Motor neuron (in vitro differentiated cells): ENCODE data around the gene GTF2H4. TPM values are rescaled to one million over a fixed set of nuclear protein-coding genes. Genes with fewer than 3 reads are reported as not detected.
A peak's percentile ranks its signal among the peaks of the same experiment; 100 is the strongest.

Experiments
- ATAC-seq, 8 experiments: fragments of 200-7000 bp; cut with Tn5 transposase; replicated peaks in 6 of 8; 2 replicates each; pipeline ENCODE4 v1.8.0; 2021; ENCODE audit warnings: mild to moderate bottlenecking in 8 of 8, moderate library complexity in 8 of 8
- H3K27ac ChIP-seq, 2 donors: fragments of 250-450 bp; sonication (Bioruptor Pico); 2 replicates each; pipeline ENCODE4 v1.9.0; 2021; ENCODE audit warnings: antibody characterized with exemption in 2 of 2, mild to moderate bottlenecking in 2 of 2, moderate library complexity in 1 of 2
- H3K4me1 ChIP-seq, 2 donors: fragments of 250-450 bp; sonication (Bioruptor Pico); replicated peaks in 1 of 2; 2 replicates each; pipeline ENCODE4 v1.6.1; 2021; ENCODE audit warnings: antibody characterized with exemption in 2 of 2, mild to moderate bottlenecking in 2 of 2, moderate library complexity in 1 of 2
- H3K4me3 ChIP-seq, 5 donors: fragments of 250-450 bp; sonication (Bioruptor Pico); 2 replicates each; pipeline ENCODE4 v1.9.0; 2021; ENCODE audit warnings: antibody characterized with exemption in 5 of 5, mild to moderate bottlenecking in 5 of 5, moderate library complexity in 4 of 5
- WGBS, 10 experiments: fragments of 450-650 bp; shearing (Covaris generic); methylation state at CpG; one replicate each; pipeline ENCODE4 v1.0.0; 2022; 5-methylcytosine and 5-hydroxymethylcytosine counted together
- in situ Hi-C, 9 experiments: fragments of 400-800 bp; cut with MboI; loops; one replicate each; pipeline ENCODE4 v1.15.0; 2021; ENCODE audit warnings: low sequenced_read_pairs in 9 of 9, low pct_unique_long_range_greater_than_20kb in 2 of 9; ENCODE audit not compliant: unreplicated experiment in 9 of 9
- total RNA-seq, 8 experiments: library from RNA; unstranded; fragments of 300-600 nt; gene quantifications; 2 replicates each; pipeline versions ENCODE4 v1.2.3 to v1.2.4, GENCODE V29; 2022

The GTF2H4 gene
- total RNA-seq, 8 experiments from 2014 or later, result 18.2 to 46.3 (median 28.5) TPM

DNA sequence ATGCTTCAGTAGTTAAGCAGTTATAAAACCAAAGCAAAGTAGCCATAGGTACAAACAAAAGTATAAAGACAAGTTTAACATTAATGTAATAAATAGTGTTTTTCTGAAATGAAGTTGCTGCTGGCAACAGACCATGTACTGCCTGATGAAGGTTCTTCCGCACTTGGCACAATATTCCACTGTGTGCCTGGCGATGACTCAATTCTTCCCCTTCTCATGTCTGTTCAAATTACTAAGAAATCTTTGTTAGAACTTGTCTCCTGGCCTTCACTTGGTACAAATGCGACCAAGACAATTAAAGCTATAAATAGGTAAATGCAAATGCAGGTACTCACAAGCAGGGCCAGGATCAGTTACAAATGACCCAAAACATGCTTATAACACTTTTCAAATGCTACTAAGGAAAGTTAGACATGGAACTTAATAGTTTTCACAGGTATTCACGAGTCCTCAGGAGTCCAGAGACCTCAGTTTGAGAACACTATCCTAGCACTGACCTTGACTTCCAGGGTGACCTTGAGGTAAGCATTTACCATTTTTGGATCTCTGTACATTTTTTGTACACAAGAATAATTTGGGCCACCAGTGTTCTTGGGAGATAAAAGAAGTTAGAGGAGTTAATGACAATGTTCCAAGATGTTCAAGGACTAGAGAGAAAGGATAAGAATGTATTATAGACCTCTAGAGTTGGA lies 31.8 kb upstream of the GTF2H4 start:
- Histone ChIP-seq H3K27ac (no peak overlapping the region), H3K4me1 (peaks cover 17 to 22% of the 10 kb centered on the region in 2 donors), H3K4me3 (no peak overlapping the region)
- ATAC-seq, result no peak
- in situ Hi-C loops, result loop anchor here in 2 of 9 experiments (10.0 kb wide), 1 partner anchor 51 kb away; no protein-coding TSS in a partner anchor
- 39 to 100% (median 81%) methylated on average over 1 to 4 of the region's 4 CpGs for WGBS, 10 experiments

DNA sequence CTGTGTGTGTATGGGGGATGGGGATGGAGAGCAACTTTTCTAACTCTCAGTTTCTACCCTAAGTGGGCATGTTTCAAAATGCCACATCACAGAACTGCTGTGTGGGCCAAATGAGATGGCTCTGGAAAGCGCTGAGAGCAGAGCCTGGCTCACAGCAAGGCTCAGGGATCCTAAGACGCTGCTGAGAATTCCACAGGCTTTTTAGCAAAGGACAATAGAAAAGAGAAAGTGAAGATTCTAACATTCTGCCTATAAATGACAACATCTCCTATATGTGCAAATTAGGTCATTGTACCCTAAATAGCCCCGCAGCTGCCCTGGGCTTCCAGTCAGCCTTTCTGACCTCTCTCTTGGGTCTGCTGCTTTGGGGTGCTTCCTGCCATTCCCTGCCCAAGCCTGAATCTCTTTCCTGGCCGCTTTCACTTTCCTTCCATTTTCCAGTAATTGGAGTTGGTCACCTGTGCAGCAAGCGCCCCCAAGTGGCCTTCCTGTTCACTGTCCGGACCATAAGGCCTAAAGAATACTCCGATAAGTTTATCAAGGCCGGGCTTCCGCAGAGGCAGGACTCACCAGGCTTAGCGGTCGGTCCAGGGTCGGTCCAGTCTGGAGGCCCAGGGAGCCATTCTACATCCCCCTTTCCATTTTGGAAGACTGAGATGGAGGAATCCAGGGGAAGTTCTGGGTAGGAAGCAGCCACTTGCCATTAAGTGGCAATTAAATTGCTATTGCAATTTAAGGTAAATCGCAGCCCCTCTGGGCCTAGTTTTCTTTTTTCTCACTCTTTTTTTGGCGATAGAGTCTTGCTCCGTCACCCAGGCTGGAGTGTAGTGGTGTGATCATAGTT lies 30.4 kb upstream of the GTF2H4 start:
- WGBS, 10 experiments, result 0 to 76% (median 12%) methylated on average over 2 to 11 of the region's 15 CpGs; no CpG with 5 or more reads in 1 of the 10 experiments
- ATAC-seq, result peak; percentile 24 to 92 (median 38)
- Histone ChIP-seq H3K27ac (peak overlapping the region in 1 of 2 donors; percentile 47), H3K4me3 (peak overlapping the region in 2 of 5 donors; percentile 6 to 26), H3K4me1 (peaks cover 22% of the 10 kb centered on the region in 2 donors)
- in situ Hi-C loops, result loop anchor here in 2 of 9 experiments (10.0 kb wide), 1 partner anchor 53 kb away; no protein-coding TSS in a partner anchor

DNA sequence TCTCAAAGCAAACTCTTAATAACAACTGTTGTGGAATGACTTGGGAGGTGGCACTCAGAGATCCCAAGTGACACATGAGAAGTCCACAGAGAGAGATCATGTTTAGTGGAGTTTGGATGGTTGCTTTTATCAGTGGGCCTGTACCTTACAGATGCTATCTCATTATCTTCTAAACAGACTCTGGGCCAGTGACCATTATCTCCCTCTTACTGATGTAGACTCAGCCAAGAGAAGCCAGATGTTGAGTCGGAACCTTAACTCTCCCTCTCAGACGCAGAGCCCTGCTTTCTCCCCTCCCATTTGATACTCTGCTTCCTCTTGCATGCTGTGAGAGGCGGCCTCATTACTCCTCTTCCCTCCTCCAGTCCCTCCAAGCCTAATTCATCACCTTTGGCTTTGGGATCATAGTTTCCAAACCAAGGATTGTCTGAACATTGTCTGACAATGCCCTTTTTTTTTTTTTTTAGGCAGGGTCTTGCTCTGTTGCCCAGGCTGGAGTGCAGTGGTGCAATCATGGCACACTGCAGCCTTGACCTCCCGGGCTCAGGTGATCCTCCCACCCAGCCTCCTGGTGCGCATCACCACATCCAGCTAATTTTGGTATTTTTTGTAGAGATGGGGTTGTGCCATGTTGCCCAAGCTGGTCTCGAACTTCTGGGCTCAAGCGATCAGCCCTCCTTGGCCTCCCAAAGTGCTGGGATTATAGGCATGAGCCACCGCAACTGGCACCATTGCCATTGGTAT lies 28.2 kb upstream of the GTF2H4 start:
- ATAC-seq, result no peak
- H3K4me3 ChIP-seq, result peak overlapping the region in 3 of 5 donors; percentile 54 to 87 (median 62)
- H3K27ac ChIP-seq, result peak overlapping the region; percentile 92 to 98
- in situ Hi-C loops, result loop anchor here in 2 of 9 experiments (10.0 kb wide), 1 partner anchor 55 kb away; no protein-coding TSS in a partner anchor
- WGBS, 10 experiments, result 51 to 100% (median 86%) methylated on average over 2 to 6 of the region's 8 CpGs; no CpG with 5 or more reads in 2 of the 10 experiments
- H3K4me1 ChIP-seq, result peaks cover 22% of the 10 kb centered on the region in 2 donors

DNA sequence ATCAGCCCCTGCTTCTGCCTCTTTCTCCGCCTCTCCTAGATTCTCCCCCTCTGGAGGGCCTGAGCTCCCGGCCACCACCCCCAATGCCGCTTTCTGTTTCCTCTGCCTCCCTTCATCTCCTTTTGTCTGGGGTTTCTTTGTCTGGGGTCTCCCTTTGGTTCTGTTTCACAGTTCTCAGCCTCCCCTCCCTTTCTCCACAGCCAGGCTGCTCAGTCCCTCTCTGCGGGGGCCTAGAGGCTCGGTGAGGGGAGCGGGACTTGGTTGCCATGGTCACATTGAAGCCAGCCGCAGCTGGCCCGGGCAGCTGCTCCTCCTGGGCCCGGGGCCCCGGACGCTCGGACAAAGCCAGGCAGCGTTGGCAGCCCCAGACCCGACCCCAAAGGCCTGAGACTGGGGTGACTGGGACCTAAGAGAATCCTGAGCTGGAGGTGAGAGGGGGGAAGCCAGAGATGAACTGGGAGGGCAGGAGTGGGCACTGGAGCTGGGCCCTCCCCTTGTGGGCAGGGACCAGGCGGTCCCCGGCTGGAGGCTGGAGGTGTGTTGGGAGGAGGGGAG lies 27.2 kb upstream of the GTF2H4 start:
- peak in 5 of 8 experiments; percentile 58 to 68 (median 64) for ATAC-seq
- in situ Hi-C loops, result no loop called here
- H3K4me1 ChIP-seq, result peaks cover 22 to 26% of the 10 kb centered on the region in 2 donors
- WGBS, 10 experiments, result 0 to 90% (median 0%) methylated on average over 1 to 3 of the region's 16 CpGs; no CpG with 5 or more reads in 3 of the 10 experiments
- peak overlapping the region; percentile 54 to 87 (median 65) for H3K4me3 ChIP-seq
- peak overlapping the region; percentile 92 to 98 for H3K27ac ChIP-seq

DNA sequence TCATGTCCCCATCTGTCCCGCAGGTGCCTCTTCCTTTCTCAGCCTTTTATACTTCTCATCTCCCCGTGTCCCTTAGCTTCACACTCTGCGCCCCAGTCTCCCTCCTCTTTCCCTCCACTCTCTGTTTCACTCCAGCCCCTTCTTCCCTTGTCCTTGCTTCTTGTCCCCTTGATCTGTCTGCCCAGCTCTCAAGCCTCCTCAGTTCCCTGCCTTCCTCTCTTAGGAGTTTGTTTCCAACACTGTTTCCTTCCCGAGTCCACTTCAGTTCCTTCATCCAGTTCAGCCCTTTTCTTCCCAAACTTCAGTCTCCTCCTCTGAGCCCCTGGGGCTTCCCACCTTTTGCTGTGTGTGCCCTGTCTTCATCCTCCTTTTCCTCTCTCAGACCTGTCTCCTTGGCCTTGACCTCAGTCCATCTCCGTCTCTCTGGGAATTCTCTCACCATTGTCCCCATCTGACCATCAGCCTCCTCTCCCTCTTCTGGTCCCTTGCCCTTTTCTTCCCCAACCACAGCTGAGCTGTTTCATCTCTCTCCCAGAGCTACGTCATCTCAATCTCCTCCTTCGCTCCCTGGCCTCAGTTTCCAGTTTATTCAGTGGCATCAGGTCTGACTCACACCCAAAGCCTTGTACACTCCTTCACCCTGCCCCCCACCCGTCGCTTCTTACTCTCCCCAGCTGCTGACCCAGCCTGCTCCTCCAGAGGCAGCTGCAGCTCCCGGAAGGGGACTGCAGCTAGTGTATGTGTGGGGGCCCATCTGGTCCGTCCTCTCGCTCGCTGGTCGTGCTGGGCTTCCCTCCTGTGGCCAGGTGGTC lies 26.4 kb upstream of the GTF2H4 start:
- peaks cover 24 to 29% of the 10 kb centered on the region in 2 donors for H3K4me1 ChIP-seq
- H3K4me3 ChIP-seq, result peak overlapping the region; percentile 54 to 87 (median 65)
- 0 to 89% (median 11%) methylated on average over 1 to 9 of the region's 14 CpGs for WGBS, 10 experiments
- H3K27ac ChIP-seq, result peak overlapping the region; percentile 92 to 98
- ATAC-seq, result no peak
- in situ Hi-C loops, result no loop called here

DNA sequence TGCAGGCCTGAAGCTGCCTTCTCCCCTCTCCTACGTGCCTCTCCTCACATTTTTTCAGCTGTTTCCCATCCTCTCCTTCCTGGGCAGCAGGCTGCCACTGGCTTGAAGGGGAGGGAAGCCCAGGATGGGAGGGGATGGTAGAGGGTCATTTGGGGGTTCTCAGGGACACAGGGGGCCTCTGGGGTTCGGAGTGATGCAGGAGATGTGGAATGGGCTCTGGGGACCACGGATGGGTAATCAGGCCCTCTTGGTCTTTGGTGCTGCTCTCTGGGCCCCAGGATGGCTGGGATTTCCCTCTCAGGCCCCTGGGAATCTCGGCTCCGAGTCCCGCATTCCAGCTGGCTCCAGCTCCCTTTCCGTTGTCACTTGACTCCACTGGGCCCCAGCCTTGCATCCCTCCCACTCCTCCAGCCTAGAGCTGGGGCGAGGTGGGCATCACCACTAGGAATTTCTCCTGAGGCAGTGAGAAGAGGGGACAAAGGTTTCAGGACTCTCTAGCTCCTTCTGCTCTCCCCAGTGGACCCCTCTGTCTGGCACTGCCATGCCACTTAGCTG lies 25.7 kb upstream of the GTF2H4 start:
- WGBS, 10 experiments, result 100% methylated on average over 1 of the region's 8 CpGs; no CpG with 5 or more reads in 8 of the 10 experiments
- Histone ChIP-seq H3K4me3 (peak overlapping the region; percentile 54 to 87 (median 65)), H3K4me1 (peaks cover 27 to 33% of the 10 kb centered on the region in 2 donors), H3K27ac (peak overlapping the region; percentile 92 to 98)
- no peak for ATAC-seq
- in situ Hi-C loops, result no loop called here

DNA sequence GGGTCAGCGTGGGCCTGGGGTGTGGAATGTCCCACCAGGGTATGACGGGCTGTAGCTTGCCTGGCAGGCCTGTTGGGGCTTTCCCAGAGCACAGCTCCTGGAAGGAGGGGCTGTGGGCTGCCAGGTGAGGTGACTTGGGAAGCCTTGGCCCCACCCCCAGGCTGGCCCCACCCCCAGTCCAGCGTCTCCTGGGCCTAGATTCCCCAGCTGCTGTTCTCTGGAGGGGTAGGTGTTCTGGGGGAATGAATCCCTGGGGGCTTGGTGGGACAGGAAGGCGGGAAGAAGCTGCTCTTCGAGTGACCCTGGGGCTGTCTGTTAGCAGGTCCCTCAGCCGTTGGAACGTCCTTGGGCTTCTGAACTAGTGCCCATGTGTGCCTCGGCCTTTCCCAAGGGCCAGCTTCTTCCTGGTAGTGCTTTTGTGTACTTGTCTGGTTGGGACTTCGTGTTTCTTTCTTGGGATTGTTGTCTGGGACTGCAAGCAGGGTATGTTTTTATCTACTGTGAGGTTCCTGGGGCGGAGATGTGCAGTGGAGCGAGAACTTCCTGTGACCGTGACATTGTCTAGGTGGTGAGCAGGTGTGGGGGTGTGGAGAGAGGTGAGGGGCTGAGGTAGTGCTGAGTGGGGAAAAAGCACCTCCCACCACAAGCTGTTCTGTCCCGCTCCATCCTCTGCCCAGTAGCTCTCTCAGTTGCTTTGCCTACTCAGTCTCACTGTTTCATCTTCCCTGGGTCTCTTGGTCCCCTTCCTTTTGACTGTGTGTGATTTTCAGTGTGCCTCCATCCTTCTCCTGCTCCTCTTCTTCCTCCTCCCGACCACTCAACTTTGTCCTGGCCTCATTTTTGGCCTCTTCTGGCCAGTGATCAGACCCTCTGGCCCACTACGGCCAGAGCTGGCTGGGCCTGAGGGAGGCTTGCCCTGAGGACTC lies 25.0 kb upstream of the GTF2H4 start:
- peaks cover 22 to 27% of the 10 kb centered on the region in 2 donors for H3K4me1 ChIP-seq
- peak in 2 of 8 experiments; percentile 7 to 10 for ATAC-seq
- in situ Hi-C loops, result no loop called here
- H3K4me3 ChIP-seq, result peak overlapping the region; percentile 54 to 87 (median 65)
- WGBS, 10 experiments, result 14 to 100% (median 61%) methylated on average over 1 to 4 of the region's 15 CpGs; no CpG with 5 or more reads in 4 of the 10 experiments
- H3K27ac ChIP-seq, result peak overlapping the region; percentile 92 to 98

DNA sequence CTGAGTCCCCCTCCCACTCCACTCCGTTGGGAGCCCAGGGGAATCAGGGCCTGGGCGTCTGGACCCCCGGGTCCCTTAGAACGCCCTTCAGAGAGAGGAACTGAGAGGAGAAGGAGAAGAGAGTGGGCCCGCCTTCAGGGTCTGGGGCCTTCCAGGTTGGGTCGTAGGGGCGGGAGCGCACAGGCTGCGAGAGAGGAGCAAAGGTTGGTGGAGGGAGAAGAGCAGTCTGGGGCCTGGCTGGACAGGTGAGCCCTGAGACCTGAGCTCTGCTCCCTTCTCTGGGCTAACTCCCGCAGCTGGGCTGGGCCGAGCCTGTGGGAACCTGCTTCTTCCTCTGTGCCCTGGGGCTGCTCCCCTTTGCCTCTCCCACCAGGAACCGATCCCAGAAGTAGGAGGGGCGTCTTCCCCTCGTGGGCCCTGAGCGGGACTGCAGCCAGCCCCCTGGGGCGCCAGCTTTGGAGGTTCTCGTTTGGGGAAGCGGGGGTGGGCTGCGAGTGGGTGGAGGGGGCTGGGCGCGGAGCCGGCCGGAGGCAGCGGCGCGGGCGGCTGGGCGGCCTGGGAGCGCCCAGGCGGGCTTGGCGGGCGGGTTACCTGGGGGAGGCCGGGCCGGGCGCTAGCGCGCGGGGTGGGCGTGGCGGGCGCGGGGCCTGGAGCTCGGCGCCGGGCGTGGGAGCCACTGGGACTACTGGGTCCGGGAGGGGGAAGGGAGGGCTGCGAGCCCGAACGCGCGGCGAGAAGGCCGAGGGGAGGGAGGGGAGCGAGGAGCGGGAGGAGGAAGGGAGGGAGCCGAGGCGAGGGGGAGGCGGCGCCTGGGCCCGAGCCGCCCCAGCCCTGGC lies 24.1 kb upstream of the GTF2H4 start, which contains the start of gene DDR1:
TSS of gene DDR1 (plus strand) at position 835 of the 836 bp plus-strand sequence. CDS start 4,211 bp downstream, outside the sequence.
- Histone ChIP-seq H3K27ac (peak within 1 kb of the TSS; percentile 92 to 98), H3K4me1 (peaks cover 19 to 27% of the 10 kb centered on the region in 2 donors), H3K4me3 (peak within 1 kb of the TSS; percentile 54 to 87 (median 65))
- peak; percentile 1 to 72 (median 51) for ATAC-seq
- in situ Hi-C loops, result no loop called here
- WGBS, 10 experiments, result 0 to 100% (median 3%) methylated on average over 1 to 7 of the region's 62 CpGs; no CpG with 5 or more reads in 5 of the 10 experiments

DNA sequence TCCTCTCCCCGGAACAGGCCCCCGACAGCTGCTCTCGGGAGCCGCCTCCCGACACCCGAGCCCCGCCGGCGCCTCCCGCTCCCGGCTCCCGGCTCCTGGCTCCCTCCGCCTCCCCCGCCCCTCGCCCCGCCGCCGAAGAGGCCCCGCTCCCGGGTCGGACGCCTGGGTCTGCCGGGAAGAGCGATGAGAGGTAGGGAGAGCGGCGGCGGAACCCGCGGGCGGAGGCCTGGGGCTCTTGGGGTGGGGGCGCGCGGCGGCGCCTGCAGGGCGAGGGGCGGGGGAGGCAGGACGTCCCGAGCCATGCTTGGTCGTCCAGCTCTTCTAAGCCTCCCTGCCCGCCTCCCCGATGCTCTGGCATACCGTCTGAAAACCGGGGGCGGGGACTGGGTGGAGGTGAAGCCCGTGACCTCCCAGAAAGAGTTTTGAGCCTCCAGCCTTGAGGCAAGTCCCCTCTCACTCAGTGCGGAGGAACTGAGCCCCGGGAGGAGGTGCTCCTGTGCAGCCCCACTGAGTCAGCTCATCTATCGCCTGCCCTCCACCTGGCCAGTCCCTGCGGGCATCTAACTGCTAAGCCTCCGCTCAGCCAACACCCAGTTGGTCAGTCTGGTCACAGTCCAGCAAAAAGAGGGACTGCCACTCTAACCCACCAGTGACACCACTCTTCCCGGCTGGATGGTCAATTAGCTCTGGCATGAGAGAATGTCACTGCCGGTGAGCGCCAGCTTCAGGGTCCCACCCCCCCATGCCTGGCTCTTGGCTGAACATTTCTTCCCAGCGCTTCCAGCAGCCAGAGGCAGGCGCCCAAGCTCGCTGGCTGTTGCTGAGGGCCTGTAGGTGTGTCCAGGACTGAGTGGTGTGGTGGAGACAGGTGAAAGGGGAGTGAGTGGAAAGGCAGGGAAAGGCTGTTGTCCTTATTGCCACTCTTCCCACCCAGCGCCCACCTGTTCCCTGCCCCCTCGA lies 23.2 kb upstream of the GTF2H4 start:
- in situ Hi-C loops, result no loop called here
- WGBS, 10 experiments, result 0 to 27% (median 0%) methylated on average over 2 to 11 of the region's 59 CpGs; no CpG with 5 or more reads in 6 of the 10 experiments
- H3K4me1 ChIP-seq, result peaks cover 17 to 24% of the 10 kb centered on the region in 2 donors
- H3K27ac ChIP-seq, result peak overlapping the region; percentile 92 to 98
- ATAC-seq, result peak; percentile 0 to 51 (median 4)
- peak overlapping the region; percentile 54 to 87 (median 65) for H3K4me3 ChIP-seq
